NCI-H2227 treated with DMSO at 0.1 percent for 48 hours (cell line): Measurements from ENCODE around the gene EBF3.
"Not testable (repeated sequence)": the region's sequence is repeated elsewhere in the genome, so short reads cannot be mapped to it uniquely, and the experiment has no call there.

Experiments used
- DNase-seq: peaks from one replicate; lab custom pipeline; 2025; lab: John Stamatoyannopoulos, UW

The EBF3 gene

GRCh38 chr10:129929343-129930292, 34.5 kb downstream of the EBF3 start:
- no peak for DNase-seq

GRCh38 chr10:129927351-129928120, 36.5 kb downstream of the EBF3 start:
- no peak for DNase-seq

- no peak for DNase-seq
Observed at GRCh38 chr10:129926066-129927055, 37.7 kb downstream of the EBF3 start.

GRCh38 chr10:129924375-129925085, 39.5 kb downstream of the EBF3 start:
- no peak for DNase-seq

DNA sequence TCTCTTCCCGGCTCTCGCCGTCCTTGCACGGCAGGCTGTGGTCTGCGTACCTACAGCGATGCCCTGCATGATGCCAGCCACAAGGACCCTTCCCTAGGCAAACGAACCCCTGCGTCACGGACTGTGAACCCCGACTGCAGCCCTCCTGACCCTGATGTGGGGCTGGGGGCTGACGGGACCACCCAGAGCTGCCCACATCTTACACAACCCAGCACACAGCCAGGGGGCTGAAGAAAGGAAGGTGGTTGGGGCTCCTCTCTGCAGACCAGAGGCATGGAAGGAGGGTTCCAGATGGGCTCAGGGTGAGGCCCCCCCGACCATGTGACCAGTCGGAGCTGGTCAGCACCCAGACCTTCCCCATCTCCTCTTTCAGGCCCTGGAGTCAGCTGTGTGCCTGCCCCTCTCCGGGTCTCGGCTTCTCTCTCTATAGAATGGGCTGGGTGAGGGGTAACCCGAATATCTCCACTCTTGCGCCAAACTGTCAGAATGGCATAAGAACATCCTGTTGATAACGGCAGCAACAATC, 41.4 kb downstream of the EBF3 start:
- no peak for DNase-seq

- no peak for DNase-seq
Observed at GRCh38 chr10:129921801-129922597, 42.1 kb downstream of the EBF3 start.

- no peak for DNase-seq
Observed at GRCh38 chr10:129921065-129921670, 42.9 kb downstream of the EBF3 start.

GRCh38 chr10:129920187-129920586, 43.9 kb downstream of the EBF3 start:
- not testable (repeated sequence) for DNase-seq

GRCh38 chr10:129919358-129919757, 44.7 kb downstream of the EBF3 start:
- DNase-seq = no peak

DNA sequence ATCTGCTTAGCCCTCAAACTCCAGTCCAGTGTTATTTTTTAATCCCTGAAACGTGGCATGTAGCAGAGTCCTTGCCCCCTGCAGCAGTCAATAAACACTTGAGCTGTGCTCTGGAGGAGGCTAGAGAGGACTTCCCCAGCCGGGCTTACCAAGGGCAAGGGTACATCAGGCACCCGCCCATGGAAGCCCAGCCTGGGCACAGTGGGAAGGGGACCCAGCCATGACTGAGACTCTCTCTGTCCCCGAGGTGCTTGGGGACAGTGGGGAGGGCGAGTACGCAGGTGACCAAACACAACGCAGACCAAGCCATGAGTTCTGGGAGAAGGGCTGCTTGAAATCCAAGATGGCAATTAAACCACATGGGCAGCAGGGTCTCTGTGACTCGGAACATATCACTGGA, 45.2 kb downstream of the EBF3 start:
- no peak for DNase-seq

DNA sequence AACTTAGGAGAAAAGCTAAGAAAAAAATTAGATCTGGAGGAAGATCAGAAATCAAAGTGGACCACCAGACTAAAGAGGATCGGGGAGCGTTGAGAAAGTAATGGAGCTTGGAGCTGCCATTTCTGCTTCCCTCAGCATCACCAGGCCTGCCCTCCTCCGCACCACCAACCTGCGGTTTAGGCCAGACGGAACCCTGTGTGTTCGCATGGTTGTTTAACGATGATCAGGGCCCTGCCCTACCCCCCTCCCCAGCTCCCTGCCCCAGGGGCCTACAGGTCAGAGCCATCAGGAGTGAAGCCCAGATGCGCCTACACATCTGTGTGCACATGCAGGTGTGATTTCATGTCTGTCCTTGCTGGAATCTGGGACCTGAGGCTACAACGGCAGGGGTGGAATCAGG, 45.7 kb downstream of the EBF3 start:
- DNase-seq = no peak

GRCh38 chr10:129917936-129918335, 46.1 kb downstream of the EBF3 start:
- DNase-seq = no peak

DNA sequence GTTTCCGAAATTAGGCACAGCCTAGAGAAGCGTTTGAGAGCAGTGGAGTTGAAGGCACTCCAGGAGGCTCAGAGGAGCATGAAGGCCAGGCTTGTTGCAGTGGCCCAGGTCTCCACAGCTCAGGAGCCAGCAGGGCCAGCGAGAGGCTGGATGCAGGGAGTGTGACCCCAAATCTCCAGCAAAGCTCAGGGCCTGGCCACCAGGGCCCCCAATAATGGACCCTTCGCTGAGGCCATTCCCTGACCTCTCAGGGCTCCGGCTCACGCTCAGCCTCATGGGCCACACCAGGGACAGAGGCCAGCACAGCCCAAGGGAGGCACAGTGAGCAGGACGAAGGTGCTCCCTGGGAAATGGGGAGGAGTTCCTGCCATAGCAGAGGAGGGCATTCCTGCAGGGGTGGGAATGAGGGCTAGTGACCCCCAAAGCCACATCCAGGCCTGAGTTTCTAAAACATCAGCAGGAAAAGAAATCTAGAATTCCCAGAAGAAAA, 47.5 kb downstream of the EBF3 start:
- DNase-seq = no peak

- DNase-seq = no peak
Observed at GRCh38 chr10:129915526-129916378, 48.3 kb downstream of the EBF3 start.

DNA sequence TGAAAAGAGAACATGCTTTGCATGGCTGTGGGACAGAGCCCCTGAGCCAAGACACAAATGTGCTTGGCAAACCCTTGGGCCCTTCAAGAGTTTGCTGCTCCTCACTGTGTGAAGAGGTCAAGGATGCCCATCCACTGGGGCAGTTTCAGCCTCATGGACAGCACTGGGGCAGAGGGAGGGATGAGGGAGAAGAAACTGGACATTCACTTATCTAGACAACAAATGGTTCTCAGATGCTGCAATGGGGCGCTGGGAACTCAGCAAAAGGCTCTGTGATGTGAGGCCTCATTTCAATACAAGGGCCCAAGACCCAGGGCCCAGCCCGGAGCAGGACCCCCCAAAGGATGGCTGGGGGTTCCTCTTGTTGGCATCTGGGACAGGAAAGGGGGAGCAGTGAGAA, 49.1 kb downstream of the EBF3 start:
- DNase-seq = no peak

- no peak for DNase-seq
Observed at GRCh38 chr10:129914153-129914855, 49.8 kb downstream of the EBF3 start.

- DNase-seq = no peak
Observed at GRCh38 chr10:129912986-129913695, 50.9 kb downstream of the EBF3 start.
